Activated T-cell treated with anti-CD3 and anti-CD28 coated beads, Interleukin-2, amount 50 U/mL, for 1 hour (primary cell): Measurements from ENCODE around the gene AP5S1.

ENCODE experiments used
- DNase-seq: peaks from one replicate; pipeline ENCODE4 v3.0.0-alpha.2; 2020

Gene AP5S1

DNA sequence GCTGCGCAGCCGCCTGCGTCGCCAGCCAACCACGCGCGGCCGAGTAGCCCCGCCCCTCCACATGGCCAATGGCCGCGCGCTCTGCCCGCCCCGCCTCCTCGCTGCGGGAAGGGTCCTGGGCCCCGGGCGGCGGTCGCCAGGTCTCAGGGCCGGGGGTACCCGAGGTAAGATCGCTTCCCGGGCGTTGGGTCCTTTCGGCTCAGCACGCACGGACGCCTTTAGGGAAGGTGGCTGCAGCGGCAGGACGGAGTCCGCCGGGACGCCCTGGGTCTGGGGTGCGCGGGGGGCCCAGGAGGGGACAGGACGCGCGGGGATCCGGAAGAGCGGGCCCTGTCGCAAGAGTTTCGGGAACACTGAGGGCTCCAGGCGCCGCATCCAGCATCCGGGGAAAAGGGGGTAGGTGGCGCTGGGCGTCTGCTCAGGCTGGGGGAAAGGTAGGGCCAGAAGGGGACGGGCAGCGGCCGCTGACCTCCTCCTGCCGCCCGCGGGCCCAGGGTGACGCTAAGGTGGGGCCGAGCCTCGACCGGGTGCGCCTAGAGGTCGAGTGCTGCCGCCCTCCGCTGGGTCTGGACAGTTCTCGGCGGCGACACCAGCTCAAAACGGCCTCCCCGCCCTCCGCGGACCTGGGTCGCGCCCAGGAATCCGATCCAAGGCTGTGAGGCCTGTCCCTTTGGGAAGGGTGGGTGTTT, 26.5 kb downstream of the AP5S1 start, which contains the start of gene MAVS:
Gene MAVS, plus strand, starts transcription at position 95 of the 689 bp plus-strand sequence. CDS start 7,791 bp downstream, outside the sequence.
- DNase-seq = peak; percentile 87

GRCh38 chr20:3847429-3847940, 27.1 kb downstream of the AP5S1 start:
- no peak for DNase-seq

DNA sequence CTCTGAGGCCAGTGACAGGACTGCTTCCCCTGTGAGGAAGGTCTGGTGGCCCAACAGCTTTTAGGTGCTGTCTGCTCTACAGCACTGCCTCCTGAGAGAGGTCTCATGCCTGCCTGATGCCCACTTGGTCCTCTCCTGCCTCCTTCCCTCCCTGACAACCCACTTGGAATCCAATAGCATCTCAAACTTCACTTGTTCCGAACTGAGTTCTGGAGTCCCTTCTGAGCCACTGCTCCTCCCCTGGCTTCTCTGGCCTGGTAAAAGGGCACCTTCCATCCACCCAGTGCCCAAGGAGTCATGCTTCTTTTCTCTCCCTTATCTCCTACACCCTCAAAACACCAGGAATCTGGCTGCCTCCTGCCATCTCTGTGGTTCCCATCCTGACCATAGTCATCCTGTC, 28.2 kb downstream of the AP5S1 start:
- no peak for DNase-seq

DNA sequence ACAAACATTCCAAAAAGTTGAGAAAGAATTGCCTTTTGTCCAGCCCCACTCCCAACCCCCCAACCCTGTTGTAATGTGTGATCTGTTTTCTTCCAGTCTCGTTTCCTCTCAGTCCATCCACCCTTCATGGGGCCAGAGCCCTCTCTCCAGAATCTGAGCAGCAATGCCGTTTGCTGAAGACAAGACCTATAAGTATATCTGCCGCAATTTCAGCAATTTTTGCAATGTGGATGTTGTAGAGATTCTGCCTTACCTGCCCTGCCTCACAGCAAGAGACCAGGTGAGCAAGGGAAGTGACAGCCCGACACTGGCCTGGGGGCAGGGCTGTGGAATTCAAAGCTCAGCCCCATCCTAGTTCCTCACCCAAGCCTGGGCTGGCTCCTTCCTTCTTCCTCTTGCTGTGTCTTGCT, 34.1 kb downstream of the AP5S1 start:
- DNase-seq = no peak

- DNase-seq = no peak
Measured at GRCh38 chr20:3857405-3857804, 37.1 kb downstream of the AP5S1 start.

GRCh38 chr20:3858689-3859088, 38.3 kb downstream of the AP5S1 start:
- DNase-seq = no peak

DNA sequence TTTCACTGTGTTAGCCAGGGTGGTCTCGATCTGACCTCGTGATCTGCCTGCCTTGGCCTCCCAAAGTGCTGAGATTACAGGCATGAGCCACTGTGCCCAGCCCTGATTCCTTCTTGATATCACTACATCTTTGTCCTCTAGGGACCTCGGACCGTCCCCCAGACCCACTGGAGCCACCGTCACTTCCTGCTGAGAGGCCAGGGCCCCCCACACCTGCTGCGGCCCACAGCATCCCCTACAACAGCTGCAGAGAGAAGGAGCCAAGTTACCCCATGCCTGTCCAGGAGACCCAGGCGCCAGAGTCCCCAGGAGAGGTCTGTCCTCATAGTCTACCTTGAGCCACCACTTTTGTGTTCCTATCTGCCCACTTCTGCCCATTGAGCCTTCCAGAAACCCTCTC, 40.8 kb downstream of the AP5S1 start:
- no peak for DNase-seq

GRCh38 chr20:3862333-3862732, 42.0 kb downstream of the AP5S1 start:
- DNase-seq = no peak

DNA sequence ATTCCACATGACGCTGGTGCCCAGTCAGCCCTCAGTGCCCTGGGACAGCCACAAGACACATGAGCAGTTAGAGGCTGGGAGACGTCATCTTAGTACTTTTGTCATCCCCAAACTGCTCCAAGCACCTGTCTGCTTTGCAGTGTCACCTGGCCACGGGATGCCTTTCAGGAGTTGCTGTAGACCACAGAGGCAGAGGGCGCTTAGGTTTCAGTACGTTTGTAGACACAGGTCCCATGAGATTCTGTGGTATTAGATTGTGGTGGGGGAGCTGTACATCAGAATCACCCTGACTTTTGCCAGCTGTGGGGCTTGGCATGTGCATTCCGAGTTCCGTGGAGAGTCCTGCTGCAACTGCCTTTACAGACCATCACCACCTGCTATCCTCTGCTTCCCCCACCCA, 43.0 kb downstream of the AP5S1 start:
- DNase-seq = no peak

DNA sequence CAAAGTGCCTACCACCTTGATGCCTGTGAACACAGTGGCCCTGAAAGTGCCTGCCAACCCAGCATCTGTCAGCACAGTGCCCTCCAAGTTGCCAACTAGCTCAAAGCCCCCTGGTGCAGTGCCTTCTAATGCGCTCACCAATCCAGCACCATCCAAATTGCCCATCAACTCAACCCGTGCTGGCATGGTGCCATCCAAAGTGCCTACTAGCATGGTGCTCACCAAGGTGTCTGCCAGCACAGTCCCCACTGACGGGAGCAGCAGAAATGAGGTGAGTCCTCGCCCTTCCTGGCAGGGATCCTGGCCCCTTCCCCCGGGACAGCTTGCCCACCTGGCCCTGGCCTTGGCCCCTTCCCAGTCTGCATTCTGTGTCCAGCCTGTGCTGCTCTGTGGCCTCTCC, 44.2 kb downstream of the AP5S1 start:
- no peak for DNase-seq

GRCh38 chr20:3865152-3865886, 45.0 kb downstream of the AP5S1 start:
- DNase-seq = no peak

DNA sequence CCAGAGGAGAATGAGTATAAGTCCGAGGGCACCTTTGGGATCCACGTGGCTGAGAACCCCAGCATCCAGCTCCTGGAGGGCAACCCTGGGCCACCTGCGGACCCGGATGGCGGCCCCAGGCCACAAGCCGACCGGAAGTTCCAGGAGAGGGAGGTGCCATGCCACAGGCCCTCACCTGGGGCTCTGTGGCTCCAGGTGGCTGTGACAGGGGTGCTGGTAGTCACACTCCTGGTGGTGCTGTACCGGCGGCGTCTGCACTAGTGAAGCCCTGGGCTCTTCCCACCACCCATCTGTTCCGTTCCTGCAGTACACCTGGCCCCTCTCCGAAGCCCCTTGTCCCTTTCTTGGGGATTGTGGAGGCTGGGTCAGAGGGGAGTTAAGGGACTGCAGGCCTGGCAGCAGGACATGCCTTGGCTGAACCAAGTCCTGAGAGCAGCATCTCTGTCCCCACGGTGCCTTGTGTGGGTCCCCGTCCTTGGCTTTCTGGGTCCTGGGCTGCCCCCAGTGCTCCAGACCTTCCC, 45.6 kb downstream of the AP5S1 start:
- DNase-seq = no peak

GRCh38 chr20:3866464-3866863, 46.1 kb downstream of the AP5S1 start:
- DNase-seq = no peak

DNA sequence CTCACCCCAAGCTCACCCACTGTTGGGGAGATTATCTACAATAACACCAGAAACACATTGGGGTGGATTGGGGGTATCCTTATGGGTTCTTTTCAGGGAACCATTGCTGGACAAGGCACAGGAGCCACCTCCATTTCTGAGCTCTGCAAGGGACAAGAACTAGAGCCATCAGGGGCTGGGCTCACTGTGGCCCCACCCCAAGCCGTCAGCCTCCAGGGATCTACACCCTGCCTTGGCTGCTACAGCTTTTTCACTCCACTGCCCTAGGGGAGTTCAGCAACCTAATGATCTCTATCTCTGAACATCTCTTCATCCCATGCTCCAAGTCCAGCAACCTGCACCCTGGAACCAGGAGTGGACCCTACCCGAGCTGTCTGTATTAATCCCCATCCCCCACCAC, 47.5 kb downstream of the AP5S1 start:
- no peak for DNase-seq

GRCh38 chr20:3869839-3870634, 49.7 kb downstream of the AP5S1 start:
- no peak for DNase-seq

- no peak for DNase-seq
Measured at GRCh38 chr20:3871550-3872265, 51.4 kb downstream of the AP5S1 start.

GRCh38 chr20:3873507-3873906, 53.2 kb downstream of the AP5S1 start:
- no peak for DNase-seq

DNA sequence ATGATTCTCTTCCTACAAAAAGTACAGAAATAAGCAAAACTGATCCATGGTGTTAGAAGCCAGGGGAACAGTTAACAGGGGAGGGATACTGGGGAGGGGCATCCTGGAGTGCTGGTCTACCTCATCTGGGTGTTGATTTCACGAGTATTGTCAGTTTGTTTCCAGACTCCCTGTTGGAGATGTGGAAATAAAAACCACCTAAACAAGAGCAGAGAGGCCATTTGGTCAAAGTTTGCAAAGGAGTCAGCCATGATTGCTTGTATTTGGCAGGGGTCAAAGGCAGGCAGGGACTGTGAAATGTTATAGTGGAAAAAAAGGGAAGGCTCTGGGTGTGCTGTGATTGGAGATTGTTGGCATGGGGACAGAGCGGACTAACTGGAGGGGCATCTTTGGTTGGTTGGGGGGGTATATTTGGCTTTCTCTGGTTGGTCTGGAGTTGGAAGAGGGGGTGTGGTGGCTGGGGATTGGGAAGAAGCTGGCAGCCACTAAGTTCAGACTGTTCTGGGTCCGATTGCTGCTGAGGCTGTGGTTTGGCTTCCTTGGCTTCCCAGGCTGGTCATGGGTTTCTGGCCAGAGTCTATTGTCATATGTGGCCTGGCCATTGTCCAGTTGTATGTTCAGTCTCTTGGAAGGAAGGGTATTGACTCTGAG, 54.0 kb downstream of the AP5S1 start:
- DNase-seq = no peak

- no peak for DNase-seq
Measured at GRCh38 chr20:3875378-3875974, 55.1 kb downstream of the AP5S1 start.

GRCh38 chr20:3876000-3876399, 55.7 kb downstream of the AP5S1 start:
- no peak for DNase-seq

DNA sequence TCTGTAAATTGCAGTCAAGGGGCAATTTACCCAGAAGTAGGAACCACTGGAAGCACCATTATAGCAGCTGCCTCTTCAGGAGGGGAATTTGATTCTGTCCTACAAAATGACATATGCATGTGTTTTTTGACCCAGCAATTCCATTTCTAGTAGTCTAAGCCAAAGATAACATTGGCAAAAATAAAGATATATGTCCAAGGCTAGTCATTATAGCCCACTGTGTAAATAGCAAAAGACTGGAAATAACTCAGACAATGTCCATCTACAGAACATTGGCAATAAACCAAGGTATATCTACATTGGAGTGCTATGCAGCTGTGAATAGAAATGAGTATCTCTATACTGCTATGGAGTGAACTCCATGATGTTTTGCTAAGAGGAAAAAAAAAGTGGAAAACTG, 56.3 kb downstream of the AP5S1 start:
- DNase-seq = no peak
